OCI-LY3 (cell line): Measurements from ENCODE around the gene AUNIP.

ENCODE experiments used
- EZH2phosphoT487 ChIP-seq: fragments of 200-600 bp; shearing (Covaris generic); IDR thresholded peaks from 2 replicates; pipeline ENCODE4 v1.6.1; 2018; ENCODE audit warnings: antibody characterized with exemption, mixed run types, low read depth
- TF ChIP-seq, protein P1 (sequence below): fragments of 200-600, 300-600 bp; sonication (generic); IDR thresholded peaks from 2 replicates; pipeline ENCODE4 v1.5.1; 2014; ENCODE audit warnings: antibody characterized with exemption, low read length, low read depth

DNA sequence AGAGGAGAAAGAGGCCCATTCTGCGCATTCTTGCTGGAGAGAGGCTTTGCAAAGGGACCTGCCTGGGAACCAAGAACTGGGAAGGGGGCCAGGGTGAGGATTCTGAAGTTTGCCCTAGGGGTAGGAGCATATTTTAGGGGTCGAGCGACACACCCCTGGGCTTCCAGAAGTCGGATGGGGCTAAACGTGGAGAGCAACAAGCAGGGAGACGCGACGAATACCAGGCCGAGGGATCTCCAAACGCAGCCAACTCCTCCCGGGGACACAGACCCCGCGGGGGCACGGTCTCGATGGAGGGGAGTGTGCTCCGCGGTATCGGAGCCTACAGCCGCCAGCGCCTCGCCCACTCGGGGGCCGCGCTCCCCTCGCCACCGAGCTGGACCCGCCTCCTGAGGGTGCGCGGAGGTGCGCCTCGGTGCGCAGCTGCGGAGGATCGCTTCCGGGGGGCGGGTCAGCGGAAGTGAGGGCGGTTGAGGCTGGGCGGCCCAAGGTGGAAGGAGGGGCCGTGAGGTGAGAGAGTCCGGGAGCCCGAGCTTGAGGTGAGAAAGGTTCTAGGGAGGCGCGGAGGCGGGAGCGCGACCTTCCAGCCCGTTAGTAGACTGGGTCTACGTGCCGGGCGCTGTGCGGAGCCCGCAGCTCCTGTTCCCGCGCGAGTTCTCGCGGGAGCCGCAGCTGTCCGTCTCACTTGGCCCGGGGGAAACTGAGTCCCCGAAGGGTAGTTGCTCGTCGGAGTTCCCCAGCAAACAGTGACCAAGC lies 39.6 kb downstream of the AUNIP start, which contains the start of gene MTFR1L:
- TF ChIP-seq, protein P1, sequence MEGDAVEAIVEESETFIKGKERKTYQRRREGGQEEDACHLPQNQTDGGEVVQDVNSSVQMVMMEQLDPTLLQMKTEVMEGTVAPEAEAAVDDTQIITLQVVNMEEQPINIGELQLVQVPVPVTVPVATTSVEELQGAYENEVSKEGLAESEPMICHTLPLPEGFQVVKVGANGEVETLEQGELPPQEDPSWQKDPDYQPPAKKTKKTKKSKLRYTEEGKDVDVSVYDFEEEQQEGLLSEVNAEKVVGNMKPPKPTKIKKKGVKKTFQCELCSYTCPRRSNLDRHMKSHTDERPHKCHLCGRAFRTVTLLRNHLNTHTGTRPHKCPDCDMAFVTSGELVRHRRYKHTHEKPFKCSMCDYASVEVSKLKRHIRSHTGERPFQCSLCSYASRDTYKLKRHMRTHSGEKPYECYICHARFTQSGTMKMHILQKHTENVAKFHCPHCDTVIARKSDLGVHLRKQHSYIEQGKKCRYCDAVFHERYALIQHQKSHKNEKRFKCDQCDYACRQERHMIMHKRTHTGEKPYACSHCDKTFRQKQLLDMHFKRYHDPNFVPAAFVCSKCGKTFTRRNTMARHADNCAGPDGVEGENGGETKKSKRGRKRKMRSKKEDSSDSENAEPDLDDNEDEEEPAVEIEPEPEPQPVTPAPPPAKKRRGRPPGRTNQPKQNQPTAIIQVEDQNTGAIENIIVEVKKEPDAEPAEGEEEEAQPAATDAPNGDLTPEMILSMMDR: no peak
- no peak for TF ChIP-seq EZH2phosphoT487
